ENCODE data around the gene TEX29. TPM values are rescaled to one million over a fixed set of nuclear protein-coding genes. Genes with fewer than 3 reads are reported as not detected.

TEX29 gene
- total RNA-seq, 6 experiments from 2014 or later = 0.42 TPM; not detected in 5

GRCh38 chr13:111283457-111283856 lies 37.0 kb upstream of the TEX29 start:
- Histone ChIP-seq H3K4me3 (no peak overlapping the region), H3K27ac (no peak overlapping the region), H3K27me3 (no peaks in the 10 kb centered on the region), H3K36me3 (peaks cover 3 to 58% (median 19%) of the 10 kb centered on the region in 4 donors), H3K9me3 (no peaks in the 10 kb centered on the region), H3K4me1 (peaks cover 0 to 13% (median 0%) of the 10 kb centered on the region in 4 donors)
- ATAC-seq (no peak), DNase-seq (no peak)
- 94% methylated on average over 3 of the region's 10 CpGs for WGBS (ENCODE audit: insufficient coverage, low coverage, low lambda C conversion rate, missing lambda C conversion rate)
- TF ChIP-seq CTCF (IDR thresholded peaks at IDR 0.05) (no peak), POLR2A (IDR thresholded peaks at IDR 0.05) (no peak)
- intact Hi-C loops (cut with DNase I) = no loop called here

- intact Hi-C loops (cut with DNase I) = no loop called here
- WGBS (ENCODE audit: insufficient coverage, low coverage, low lambda C conversion rate, missing lambda C conversion rate) = 93% methylated on average over 9 of the region's 9 CpGs
- TF ChIP-seq POLR2A (IDR thresholded peaks at IDR 0.05) (no peak), CTCF (IDR thresholded peaks at IDR 0.05) (no peak)
- ATAC-seq (no peak), DNase-seq (no peak)
- H3K9me3 ChIP-seq = no peaks in the 10 kb centered on the region
- peaks cover 3 to 58% (median 22%) of the 10 kb centered on the region in 4 donors for H3K36me3 ChIP-seq
- H3K27ac ChIP-seq = no peak overlapping the region
- no peaks in the 10 kb centered on the region for H3K27me3 ChIP-seq
- H3K4me1 ChIP-seq = peaks cover 0 to 13% (median 0%) of the 10 kb centered on the region in 4 donors
- H3K4me3 ChIP-seq = no peak overlapping the region
These were observed 36.5 kb upstream of the TEX29 start for GRCh38 chr13:111283991-111284390.

GRCh38 chr13:111284565-111284964 lies 35.9 kb upstream of the TEX29 start:
- DNase-seq (no peak), ATAC-seq (no peak)
- WGBS (ENCODE audit: insufficient coverage, low coverage, low lambda C conversion rate, missing lambda C conversion rate) = 89% methylated on average over 9 of the region's 14 CpGs
- no peak overlapping the region for H3K27ac ChIP-seq
- TF ChIP-seq CTCF (IDR thresholded peaks at IDR 0.05) (no peak), POLR2A (IDR thresholded peaks at IDR 0.05) (no peak)
- no peaks in the 10 kb centered on the region for H3K9me3 ChIP-seq
- intact Hi-C loops (cut with DNase I) = no loop called here
- H3K36me3 ChIP-seq = peaks cover 3 to 57% (median 23%) of the 10 kb centered on the region in 4 donors
- no peaks in the 10 kb centered on the region for H3K27me3 ChIP-seq
- peaks cover 0 to 13% (median 0%) of the 10 kb centered on the region in 4 donors for H3K4me1 ChIP-seq
- H3K4me3 ChIP-seq = no peak overlapping the region

GRCh38 chr13:111286162-111286561 lies 34.3 kb upstream of the TEX29 start:
- Histone ChIP-seq H3K27me3 (no peaks in the 10 kb centered on the region), H3K27ac (no peak overlapping the region), H3K9me3 (no peaks in the 10 kb centered on the region), H3K4me3 (no peak overlapping the region), H3K4me1 (peaks cover 0 to 13% (median 0%) of the 10 kb centered on the region in 4 donors), H3K36me3 (peaks cover 3 to 71% (median 30%) of the 10 kb centered on the region in 4 donors)
- 91% methylated on average over 10 of the region's 15 CpGs for WGBS (ENCODE audit: insufficient coverage, low coverage, low lambda C conversion rate, missing lambda C conversion rate)
- ATAC-seq (no peak), DNase-seq (no peak)
- intact Hi-C loops (cut with DNase I) = no loop called here
- TF ChIP-seq POLR2A (IDR thresholded peaks at IDR 0.05) (no peak), CTCF (IDR thresholded peaks at IDR 0.05) (no peak)

- Histone ChIP-seq H3K36me3 (peaks cover 3 to 76% (median 33%) of the 10 kb centered on the region in 4 donors), H3K27ac (no peak overlapping the region), H3K4me3 (no peak overlapping the region), H3K4me1 (peaks cover 0 to 11% (median 0%) of the 10 kb centered on the region in 4 donors), H3K27me3 (no peaks in the 10 kb centered on the region), H3K9me3 (no peaks in the 10 kb centered on the region)
- 80% methylated on average over 1 of the region's 7 CpGs for WGBS (ENCODE audit: insufficient coverage, low coverage, low lambda C conversion rate, missing lambda C conversion rate)
- intact Hi-C loops (cut with DNase I) = no loop called here
- DNase-seq = no peak
- no peak for ATAC-seq
- TF ChIP-seq POLR2A (IDR thresholded peaks at IDR 0.05) (no peak), CTCF (IDR thresholded peaks at IDR 0.05) (no peak)
These were observed 33.7 kb upstream of the TEX29 start for GRCh38 chr13:111286749-111287148.
